A549 (cell line): Measurements from ENCODE around the gene WNT3A. TPM values are rescaled to one million over a fixed set of nuclear protein-coding genes. Genes with fewer than 3 reads are reported as not detected.

Experiments
- BHLHE40 ChIP-seq: IDR thresholded peaks from 2 replicates; pipeline ENCODE4 v1.6.1; 2012; ENCODE audit warnings: low read depth, low read length, inconsistent platforms
- CEBPB ChIP-seq, 2 experiments: fragments of >200 bp in 1 of 2; sonication (Bioruptor Twin) in 1 of 2; formaldehyde crosslinking in 1 of 2; IDR thresholded peaks; 2 replicates each; pipeline ENCODE4 v1.6.1; 2012 to 2016
- CHD2 ChIP-seq: fragments of 150-350 bp; IDR thresholded peaks from 2 replicates; pipeline ENCODE4 v1.6.1; 2014; ENCODE audit warnings: low read length; ENCODE audit not compliant: partially characterized antibody
- CHD4 ChIP-seq: fragments of 200-600 bp; sonication (generic); IDR thresholded peaks from 2 replicates; pipeline ENCODE4 v1.6.1; 2016; ENCODE audit warnings: antibody characterized with exemption, mild to moderate bottlenecking, borderline replicate concordance
- EHF ChIP-seq: fragments of 250-450 bp; sonication (Bioruptor Pico); IDR thresholded peaks from 2 replicates; pipeline ENCODE4 v1.5.0; 2020; ENCODE audit warnings: mild to moderate bottlenecking
- EHMT2 ChIP-seq: fragments of 200-600 bp; sonication (generic); IDR thresholded peaks from 2 replicates; pipeline ENCODE4 v1.6.1; 2016; ENCODE audit warnings: antibody characterized with exemption, low read depth, mild to moderate bottlenecking, moderate library complexity
- HDAC2 ChIP-seq: fragments of 200-600 bp; sonication (generic); IDR thresholded peaks from 2 replicates; pipeline ENCODE4 v1.6.1; 2016
- HEYL ChIP-seq: fragments of 250-450 bp; sonication (Bioruptor Pico); IDR thresholded peaks from 2 replicates; pipeline ENCODE4 v1.8.0; 2021; ENCODE audit warnings: mild to moderate bottlenecking, moderate library complexity
- JUN ChIP-seq, 2 experiments: fragments of >200 bp; sonication (Bioruptor Twin); formaldehyde crosslinking; IDR thresholded peaks; 2 replicates in 1 of 2; 3 replicates in 1 of 2; pipeline ENCODE4 v1.6.1; 2016 to 2017
- JUNB ChIP-seq: fragments of >200 bp; sonication (Bioruptor Twin); formaldehyde crosslinking; IDR thresholded peaks from 2 replicates; pipeline ENCODE4 v1.6.1; 2016
- KDM1A ChIP-seq: fragments of 200-600 bp; sonication (generic); IDR thresholded peaks from 2 replicates; pipeline ENCODE4 v1.6.1; 2016; ENCODE audit warnings: low read depth, mild to moderate bottlenecking
- KDM5A ChIP-seq: fragments of 200-600 bp; sonication (generic); IDR thresholded peaks from 2 replicates; pipeline ENCODE4 v1.6.1; 2016; ENCODE audit warnings: antibody characterized with exemption, mild to moderate bottlenecking
- MAFK ChIP-seq: fragments of 450-650 bp; IDR thresholded peaks from 2 replicates; pipeline ENCODE4 v1.6.1; 2014; ENCODE audit not compliant: partially characterized antibody
- PHF8 ChIP-seq: fragments of 200-600 bp; sonication (generic); IDR thresholded peaks from 2 replicates; pipeline ENCODE4 v1.6.1; 2016; ENCODE audit warnings: low read depth, mild to moderate bottlenecking, antibody characterized with exemption, moderate library complexity, borderline replicate concordance
- POLR2A ChIP-seq: IDR thresholded peaks from 2 replicates; pipeline ENCODE4 v1.6.1; 2012; ENCODE audit warnings: mild to moderate bottlenecking, low read length
- RARB ChIP-seq: fragments of 250-450 bp; sonication (Bioruptor Pico); IDR thresholded peaks from 2 replicates; pipeline ENCODE4 v1.8.0; 2021; ENCODE audit warnings: mild to moderate bottlenecking, moderate library complexity
- RCOR1 ChIP-seq: fragments of 150-350 bp; IDR thresholded peaks from 2 replicates; pipeline ENCODE4 v1.6.1; 2014; ENCODE audit warnings: antibody characterized with exemption, low read length, low read depth
- RFX5 ChIP-seq: fragments of 450-650 bp; IDR thresholded peaks from 2 replicates; pipeline ENCODE4 v1.7.1; 2014; ENCODE audit warnings: antibody characterized with exemption, mild to moderate bottlenecking, moderate library complexity
- SREBF2 ChIP-seq: fragments of 450-650 bp; IDR thresholded peaks from 2 replicates; pipeline ENCODE4 v1.6.1; 2014; ENCODE audit warnings: mild to moderate bottlenecking, moderate library complexity
- TFCP2L1 ChIP-seq: fragments of 250-450 bp; sonication (Bioruptor Pico); IDR thresholded peaks from 2 replicates; pipeline ENCODE4 v1.5.0; 2021; ENCODE audit warnings: mild to moderate bottlenecking
- TP53 ChIP-seq: fragments of 250-450 bp; sonication (Bioruptor Pico); IDR thresholded peaks from 2 replicates; pipeline ENCODE4 v1.5.0; 2021; ENCODE audit warnings: mild to moderate bottlenecking, moderate library complexity
- ZNF302 ChIP-seq: fragments of 250-450 bp; sonication (Bioruptor Pico); IDR thresholded peaks from 2 replicates; pipeline ENCODE4 v1.9.0; 2021; ENCODE audit warnings: inconsistent platforms, mild to moderate bottlenecking, moderate library complexity
- ZSCAN20 ChIP-seq: fragments of 250-450 bp; sonication (Bioruptor Pico); IDR thresholded peaks from 2 replicates; pipeline ENCODE4 v1.8.0; 2022; ENCODE audit warnings: mild to moderate bottlenecking, moderate library complexity
- polyA plus RNA-seq, 4 experiments: library from polyadenylated mRNA; depleted of rRNA in 3 of 4; stranded (reverse); fragments of >200 nt; fragmentation: RNase III in 1 of 4; extraction: RNeasy Plus Mini Kit Qiagen cat#74134 plus additional on column Dnase treatment in 1 of 4; gene quantifications; 2 replicates in 3 of 4; 3 replicates in 1 of 4; pipeline ENCODE4 v1.2.3, GENCODE V29; 2011 to 2017
- TF ChIP-seq, protein P1 (sequence below): fragments of 450-650 bp; IDR thresholded peaks from 2 replicates; pipeline ENCODE4 v1.6.1; 2014; ENCODE audit warnings: antibody characterized with exemption
- TF ChIP-seq, protein P2 (sequence below): fragments of >200 bp; sonication (Bioruptor Twin); formaldehyde crosslinking; IDR thresholded peaks from 3 replicates; pipeline ENCODE4 v1.5.1; 2016
- TF ChIP-seq, protein P3 (sequence below): fragments of 150-350 bp; IDR thresholded peaks from 2 replicates; pipeline ENCODE4 v1.6.1; 2014; ENCODE audit warnings: low read depth, mild to moderate bottlenecking, low read length
- TF ChIP-seq, protein P4 (sequence below): fragments of 250-450 bp; sonication (Bioruptor Pico); IDR thresholded peaks from 2 replicates; pipeline ENCODE4 v1.5.0; 2020; ENCODE audit warnings: low read depth, mild to moderate bottlenecking, moderate library complexity

WNT3A gene
- polyA plus RNA-seq, 2 of the 4 experiments (the other 2 are of a cell fraction): not detected

DNA sequence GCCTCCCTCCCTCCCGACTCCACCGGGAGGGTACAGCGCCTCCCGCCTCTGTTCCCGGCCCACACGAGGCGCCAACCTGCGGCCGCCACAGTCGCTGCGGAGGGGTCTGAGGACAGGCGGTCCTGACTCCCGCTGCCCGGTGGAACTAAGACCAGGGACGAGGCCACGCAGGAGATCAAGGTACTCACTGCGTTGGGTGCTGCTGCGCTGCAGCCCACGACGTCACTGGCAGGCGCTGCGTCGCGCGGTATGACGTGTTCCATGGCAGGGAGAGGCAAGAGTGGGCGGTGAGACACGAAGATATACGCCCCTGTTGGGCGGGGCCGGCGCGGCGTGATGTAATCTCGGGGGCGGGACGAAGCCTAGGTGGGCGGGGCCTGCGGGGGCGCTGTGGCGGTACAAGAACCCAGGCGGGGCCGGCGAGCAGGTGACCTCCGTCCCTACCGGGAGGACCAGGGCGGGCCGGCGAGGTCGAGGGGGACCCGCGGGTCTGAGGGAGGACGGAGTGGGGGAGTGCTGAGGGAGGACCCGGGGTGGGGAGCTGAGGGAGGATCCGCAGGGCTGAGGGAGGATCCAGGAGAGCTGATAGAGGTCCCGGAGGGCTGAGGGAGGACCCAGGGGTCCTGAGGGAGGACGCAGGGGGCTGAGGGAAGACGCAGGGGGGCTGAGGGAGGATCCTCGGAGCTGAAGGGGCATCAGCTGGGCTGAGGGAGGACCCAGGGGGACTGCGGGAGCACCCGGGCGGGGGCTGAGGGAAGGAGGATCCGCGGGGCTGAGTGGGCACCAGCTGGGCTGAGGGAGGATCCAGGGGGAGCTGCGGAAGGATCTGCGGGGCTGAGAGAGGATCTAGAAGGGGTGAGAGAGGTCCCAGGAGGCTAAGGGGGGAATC, 102.5 kb downstream of the WNT3A start, which contains the start of gene MRPL55 (continued):
- TF ChIP-seq, protein P1, sequence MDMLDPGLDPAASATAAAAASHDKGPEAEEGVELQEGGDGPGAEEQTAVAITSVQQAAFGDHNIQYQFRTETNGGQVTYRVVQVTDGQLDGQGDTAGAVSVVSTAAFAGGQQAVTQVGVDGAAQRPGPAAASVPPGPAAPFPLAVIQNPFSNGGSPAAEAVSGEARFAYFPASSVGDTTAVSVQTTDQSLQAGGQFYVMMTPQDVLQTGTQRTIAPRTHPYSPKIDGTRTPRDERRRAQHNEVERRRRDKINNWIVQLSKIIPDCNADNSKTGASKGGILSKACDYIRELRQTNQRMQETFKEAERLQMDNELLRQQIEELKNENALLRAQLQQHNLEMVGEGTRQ: no peak
- TF ChIP-seq JUN (IDR thresholded peaks at IDR 0.05) (peak in 1 of 2 experiments; percentile 81; a peak in 2 of 5 replicates), CEBPB (IDR thresholded peaks at IDR 0.05) (peak in 1 of 2 experiments; percentile 60; a peak in 1 of 4 replicates), BHLHE40 (no peak), KDM1A (no peak), RARB (CRISPR knock-in tag) (no peak), TP53 (CRISPR knock-in tag) (no peak), TFCP2L1 (no peak), EHMT2 (no peak), POLR2A (peak; percentile 96), KDM5A (peak; percentile 94), SREBF2 (no peak), ZNF302 (CRISPR knock-in tag) (no peak), PHF8 (peak; percentile 94), ZSCAN20 (no peak), MAFK (no peak), JUNB (no peak), RCOR1 (no peak), CHD2 (no peak), RFX5 (no peak), CHD4 (no peak), HDAC2 (no peak), EHF (CRISPR knock-in tag) (no peak), HEYL (CRISPR knock-in tag) (no peak)
- TF ChIP-seq, protein P2, sequence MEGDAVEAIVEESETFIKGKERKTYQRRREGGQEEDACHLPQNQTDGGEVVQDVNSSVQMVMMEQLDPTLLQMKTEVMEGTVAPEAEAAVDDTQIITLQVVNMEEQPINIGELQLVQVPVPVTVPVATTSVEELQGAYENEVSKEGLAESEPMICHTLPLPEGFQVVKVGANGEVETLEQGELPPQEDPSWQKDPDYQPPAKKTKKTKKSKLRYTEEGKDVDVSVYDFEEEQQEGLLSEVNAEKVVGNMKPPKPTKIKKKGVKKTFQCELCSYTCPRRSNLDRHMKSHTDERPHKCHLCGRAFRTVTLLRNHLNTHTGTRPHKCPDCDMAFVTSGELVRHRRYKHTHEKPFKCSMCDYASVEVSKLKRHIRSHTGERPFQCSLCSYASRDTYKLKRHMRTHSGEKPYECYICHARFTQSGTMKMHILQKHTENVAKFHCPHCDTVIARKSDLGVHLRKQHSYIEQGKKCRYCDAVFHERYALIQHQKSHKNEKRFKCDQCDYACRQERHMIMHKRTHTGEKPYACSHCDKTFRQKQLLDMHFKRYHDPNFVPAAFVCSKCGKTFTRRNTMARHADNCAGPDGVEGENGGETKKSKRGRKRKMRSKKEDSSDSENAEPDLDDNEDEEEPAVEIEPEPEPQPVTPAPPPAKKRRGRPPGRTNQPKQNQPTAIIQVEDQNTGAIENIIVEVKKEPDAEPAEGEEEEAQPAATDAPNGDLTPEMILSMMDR: 0 out of 3 replicates have a peak, but pooled peaks have one; percentile 12
- TF ChIP-seq, protein P3, sequence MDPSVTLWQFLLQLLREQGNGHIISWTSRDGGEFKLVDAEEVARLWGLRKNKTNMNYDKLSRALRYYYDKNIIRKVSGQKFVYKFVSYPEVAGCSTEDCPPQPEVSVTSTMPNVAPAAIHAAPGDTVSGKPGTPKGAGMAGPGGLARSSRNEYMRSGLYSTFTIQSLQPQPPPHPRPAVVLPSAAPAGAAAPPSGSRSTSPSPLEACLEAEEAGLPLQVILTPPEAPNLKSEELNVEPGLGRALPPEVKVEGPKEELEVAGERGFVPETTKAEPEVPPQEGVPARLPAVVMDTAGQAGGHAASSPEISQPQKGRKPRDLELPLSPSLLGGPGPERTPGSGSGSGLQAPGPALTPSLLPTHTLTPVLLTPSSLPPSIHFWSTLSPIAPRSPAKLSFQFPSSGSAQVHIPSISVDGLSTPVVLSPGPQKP: no peak
- TF ChIP-seq, protein P4, sequence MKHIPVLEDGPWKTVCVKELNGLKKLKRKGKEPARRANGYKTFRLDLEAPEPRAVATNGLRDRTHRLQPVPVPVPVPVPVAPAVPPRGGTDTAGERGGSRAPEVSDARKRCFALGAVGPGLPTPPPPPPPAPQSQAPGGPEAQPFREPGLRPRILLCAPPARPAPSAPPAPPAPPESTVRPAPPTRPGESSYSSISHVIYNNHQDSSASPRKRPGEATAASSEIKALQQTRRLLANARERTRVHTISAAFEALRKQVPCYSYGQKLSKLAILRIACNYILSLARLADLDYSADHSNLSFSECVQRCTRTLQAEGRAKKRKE: no peak
